Ovary (tissue), 3 donors: ENCODE data around the gene GABBR2.

ENCODE experiments used
- EP300 ChIP-seq: sonication (generic); formaldehyde crosslinking; IDR thresholded peaks from one replicate; pipeline ENCODE4 v1.6.1; 2017; ENCODE audit warnings: antibody characterized with exemption
- POLR2A ChIP-seq: fragments of 450-650 bp; IDR thresholded peaks from one replicate; pipeline ENCODE4 v1.6.1; 2017; ENCODE audit warnings: antibody characterized with exemption, mild to moderate bottlenecking, moderate library complexity
- TF ChIP-seq, protein P1 (sequence below), 3 donors: fragments of 450-650 bp in 2 of 3; fragments of 200-600 bp in 1 of 3; IDR thresholded peaks; one replicate each; pipeline versions ENCODE4 v1.5.1 to v1.8.0; 2016 to 2022; ENCODE audit warnings: antibody characterized with exemption in 3 of 3, mild to moderate bottlenecking in 1 of 3
- donor health status: DM: no; HTN: no; CAD: no.

DNA sequence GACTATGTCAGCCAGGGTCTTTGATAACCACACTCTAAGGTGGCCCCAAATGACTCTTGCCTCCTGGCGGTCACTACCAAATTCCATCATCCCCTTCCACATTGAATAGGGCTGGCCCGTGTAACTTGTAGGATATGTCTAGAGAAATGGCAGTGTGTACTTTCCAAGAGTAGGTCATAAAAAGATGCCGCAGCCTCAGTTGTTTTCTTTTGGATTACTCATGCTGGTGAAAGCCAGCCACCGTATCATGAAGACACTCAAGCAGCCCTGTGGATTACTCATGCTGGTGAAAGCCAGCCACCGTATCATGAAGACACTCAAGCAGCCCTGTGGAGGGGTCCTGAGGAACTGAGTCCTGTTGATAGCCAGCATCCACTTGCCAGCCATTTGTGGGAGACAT, 281.2 kb downstream of the GABBR2 start:
- TF ChIP-seq, protein P1, sequence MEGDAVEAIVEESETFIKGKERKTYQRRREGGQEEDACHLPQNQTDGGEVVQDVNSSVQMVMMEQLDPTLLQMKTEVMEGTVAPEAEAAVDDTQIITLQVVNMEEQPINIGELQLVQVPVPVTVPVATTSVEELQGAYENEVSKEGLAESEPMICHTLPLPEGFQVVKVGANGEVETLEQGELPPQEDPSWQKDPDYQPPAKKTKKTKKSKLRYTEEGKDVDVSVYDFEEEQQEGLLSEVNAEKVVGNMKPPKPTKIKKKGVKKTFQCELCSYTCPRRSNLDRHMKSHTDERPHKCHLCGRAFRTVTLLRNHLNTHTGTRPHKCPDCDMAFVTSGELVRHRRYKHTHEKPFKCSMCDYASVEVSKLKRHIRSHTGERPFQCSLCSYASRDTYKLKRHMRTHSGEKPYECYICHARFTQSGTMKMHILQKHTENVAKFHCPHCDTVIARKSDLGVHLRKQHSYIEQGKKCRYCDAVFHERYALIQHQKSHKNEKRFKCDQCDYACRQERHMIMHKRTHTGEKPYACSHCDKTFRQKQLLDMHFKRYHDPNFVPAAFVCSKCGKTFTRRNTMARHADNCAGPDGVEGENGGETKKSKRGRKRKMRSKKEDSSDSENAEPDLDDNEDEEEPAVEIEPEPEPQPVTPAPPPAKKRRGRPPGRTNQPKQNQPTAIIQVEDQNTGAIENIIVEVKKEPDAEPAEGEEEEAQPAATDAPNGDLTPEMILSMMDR (IDR thresholded peaks at IDR 0.05), result no peak
- TF ChIP-seq POLR2A (no peak), EP300 (no peak)
